Activated T-cell treated with anti-CD3 and anti-CD28 coated beads, Interleukin-2, amount 50 U/mL, for 72 hours (primary cell): ENCODE results near the gene ZCCHC7. TPM values are rescaled to one million over a fixed set of nuclear protein-coding genes. Genes with fewer than 3 reads are reported as not detected.
"Not testable (repeated sequence)": the region's sequence is repeated elsewhere in the genome, so short reads cannot be mapped to it uniquely, and the experiment has no call there.

ENCODE experiments used
- ATAC-seq, 2 donors: fragments of 150-1000 bp; cut with Tn5 transposase; replicated peaks in 1 of 2; 2 replicates each; pipeline ENCODE4 v1.10.0; 2021; ENCODE audit warnings: moderate library complexity in 2 of 2, mild to moderate bottlenecking in 1 of 2
- DNase-seq, 2 donors: peaks; one replicate each; pipeline ENCODE4 v3.0.0; 2021 to 2022; ENCODE audit warnings: mixed read lengths in 1 of 2
- H3K27ac Mint-ChIP-seq: one replicate; pipeline ENCODE4 v1.8.0; 2022; ENCODE audit warnings: mild to moderate bottlenecking, moderate library complexity, mixed read lengths
- H3K27me3 Mint-ChIP-seq: one replicate; pipeline ENCODE4 v1.8.0; 2022; ENCODE audit warnings: low read depth, mixed read lengths
- H3K36me3 Mint-ChIP-seq, 2 donors: one replicate each; pipeline ENCODE4 v1.8.0; 2022; ENCODE audit warnings: mixed read lengths in 2 of 2, mild to moderate bottlenecking in 1 of 2; ENCODE audit not compliant: insufficient read depth in 2 of 2
- H3K4me1 Mint-ChIP-seq: one replicate; pipeline ENCODE4 v1.8.0; 2022; ENCODE audit warnings: low read depth, mixed read lengths
- H3K4me3 Mint-ChIP-seq, 2 donors: one replicate each; pipeline ENCODE4 v1.8.0; 2022; ENCODE audit warnings: mild to moderate bottlenecking in 2 of 2, mixed read lengths in 2 of 2, moderate library complexity in 2 of 2
- H3K9me3 Mint-ChIP-seq, 2 donors: one replicate each; pipeline ENCODE4 v1.8.0; 2022; ENCODE audit warnings: mixed read lengths in 2 of 2
- total RNA-seq, 2 donors: library from RNA; stranded (reverse); gene quantifications; one replicate each; pipeline ENCODE4 v1.2.3, GENCODE V29; 2022

The ZCCHC7 gene
- total RNA-seq, 2 donors from 2014 or later: 47.2 to 47.4 TPM

DNA sequence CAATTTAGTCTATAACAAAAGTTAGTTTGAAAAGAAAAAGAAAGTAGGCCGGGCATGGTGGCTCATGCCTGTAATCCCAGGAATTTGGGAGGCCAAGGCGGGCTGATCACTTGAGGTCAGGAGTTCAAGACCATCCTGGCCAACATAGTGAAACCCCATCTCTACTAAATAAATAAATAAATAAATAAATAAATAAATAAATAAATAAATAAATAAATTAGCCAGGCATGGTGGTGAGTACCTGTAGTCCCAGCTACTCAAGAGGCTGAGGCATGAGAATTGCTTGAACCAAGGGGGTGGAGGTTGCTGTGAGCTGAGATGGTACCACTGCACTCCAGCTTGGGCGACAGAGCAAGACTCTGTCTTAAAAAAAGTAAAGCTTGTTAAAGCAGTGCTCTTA, 277.6 kb downstream of the ZCCHC7 start:
- H3K36me3 Mint-ChIP-seq, H3K9me3 Mint-ChIP-seq, DNase-seq, H3K4me1 Mint-ChIP-seq, ATAC-seq, H3K27me3 Mint-ChIP-seq, H3K27ac Mint-ChIP-seq, H3K4me3 Mint-ChIP-seq: not testable (repeated sequence)

DNA sequence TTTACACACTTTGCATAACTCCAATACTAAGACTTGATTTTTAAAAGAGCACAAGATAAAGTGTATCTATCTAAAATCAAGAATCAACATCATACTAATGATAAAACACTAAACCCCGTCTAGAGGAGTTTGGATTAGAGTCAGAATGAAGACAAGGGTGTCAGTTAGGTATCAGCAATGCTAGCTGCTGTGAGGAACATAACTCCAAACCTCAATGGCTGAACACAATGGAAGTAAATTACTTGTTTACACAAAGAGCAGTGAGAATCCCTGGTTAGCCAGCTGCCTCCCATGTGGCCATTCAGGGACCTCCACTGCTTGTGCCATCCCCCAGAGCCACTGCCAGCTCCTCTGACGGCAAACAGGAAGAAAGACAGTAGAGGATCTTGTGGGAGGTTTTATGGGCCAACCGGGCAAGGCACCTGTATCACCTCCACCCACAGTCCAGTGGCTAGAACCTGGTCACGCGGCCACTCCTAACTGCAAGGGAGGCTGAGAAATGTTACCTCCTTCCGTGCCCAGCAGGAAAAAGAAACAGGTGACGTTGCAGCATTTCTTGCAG, 278.2 kb downstream of the ZCCHC7 start:
- Mint-ChIP-seq H3K4me3 (no peak overlapping the region), H3K9me3 (no peaks in the 10 kb centered on the region), H3K27me3 (no peaks in the 10 kb centered on the region), H3K27ac (no peak overlapping the region), H3K4me1 (peaks cover 11% of the 10 kb centered on the region), H3K36me3 (no peaks in the 10 kb centered on the region)
- DNase-seq: no peak
- no peak for ATAC-seq

DNA sequence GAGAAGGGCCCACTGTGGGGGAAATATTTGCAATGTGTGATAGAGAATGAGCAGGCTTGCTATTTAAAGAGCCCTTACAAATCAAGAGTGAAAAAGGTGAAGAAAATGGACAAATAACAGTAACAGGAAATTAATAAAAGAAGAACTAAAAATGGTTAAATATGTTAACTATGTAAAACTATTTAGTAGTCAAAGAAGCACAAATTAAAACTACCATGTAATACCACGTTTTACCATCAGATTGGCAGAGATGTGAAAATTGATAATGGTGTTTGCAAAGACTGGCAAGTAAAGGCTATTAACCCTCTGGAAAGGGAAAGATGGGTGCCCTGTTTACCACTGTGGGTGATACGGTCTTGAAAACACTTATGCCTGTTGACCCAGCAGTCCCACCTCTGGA, 279.0 kb downstream of the ZCCHC7 start:
- Mint-ChIP-seq H3K4me3 (no peak overlapping the region), H3K27me3 (no peaks in the 10 kb centered on the region), H3K9me3 (no peaks in the 10 kb centered on the region), H3K36me3 (no peaks in the 10 kb centered on the region), H3K4me1 (peaks cover 11% of the 10 kb centered on the region), H3K27ac (no peak overlapping the region)
- DNase-seq: no peak
- no peak for ATAC-seq

DNA sequence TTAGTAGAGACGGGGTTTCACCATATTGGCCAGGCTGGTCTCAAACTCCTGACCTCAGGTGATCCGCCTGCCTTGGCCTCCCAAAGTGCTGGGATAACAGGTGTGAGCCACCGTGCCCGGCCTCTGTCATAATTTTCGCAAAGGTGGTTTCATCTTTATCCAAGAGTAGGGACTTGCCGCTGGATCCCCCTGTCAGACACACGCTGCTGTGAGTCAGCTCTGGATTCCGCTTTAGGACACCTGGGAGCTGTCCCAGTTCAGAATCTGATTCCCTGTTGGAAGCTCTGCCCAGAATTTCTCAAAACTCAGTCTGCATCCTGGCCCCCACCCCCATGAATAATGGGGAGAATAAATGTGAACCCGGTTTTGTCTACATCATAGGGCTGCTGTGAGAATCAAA, 284.2 kb downstream of the ZCCHC7 start:
- H3K4me1 Mint-ChIP-seq: peaks cover 26% of the 10 kb centered on the region
- H3K4me3 Mint-ChIP-seq: no peak overlapping the region
- H3K27ac Mint-ChIP-seq: no peak overlapping the region
- peaks cover 6% of the 10 kb centered on the region for H3K27me3 Mint-ChIP-seq
- H3K36me3 Mint-ChIP-seq: no peaks in the 10 kb centered on the region
- DNase-seq (no peak), ATAC-seq (no peak)
- H3K9me3 Mint-ChIP-seq: no peaks in the 10 kb centered on the region

DNA sequence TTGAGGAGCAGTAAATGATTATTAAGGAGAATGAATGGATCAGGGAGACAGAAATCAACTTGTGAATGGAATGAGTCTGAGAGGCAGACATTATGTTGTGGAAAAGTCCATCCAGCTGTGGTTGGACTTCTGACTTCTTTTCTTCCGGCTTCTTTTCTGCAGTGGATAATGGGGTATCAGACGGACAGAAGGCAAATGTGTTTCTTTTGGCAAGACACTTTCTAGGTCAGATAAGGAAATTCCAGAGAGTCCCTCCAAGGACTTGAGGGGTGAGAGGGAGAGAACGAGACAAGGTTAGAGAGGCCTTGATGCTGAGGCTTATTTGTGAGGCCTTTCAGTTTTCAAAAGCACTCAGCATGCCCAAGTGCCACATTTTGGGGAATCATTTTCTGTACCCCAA, 285.0 kb downstream of the ZCCHC7 start:
- Mint-ChIP-seq H3K27me3 (peaks cover 6% of the 10 kb centered on the region), H3K9me3 (no peaks in the 10 kb centered on the region), H3K4me1 (peaks cover 34% of the 10 kb centered on the region), H3K4me3 (no peak overlapping the region), H3K27ac (no peak overlapping the region), H3K36me3 (no peaks in the 10 kb centered on the region)
- no peak for ATAC-seq
- no peak for DNase-seq

DNA sequence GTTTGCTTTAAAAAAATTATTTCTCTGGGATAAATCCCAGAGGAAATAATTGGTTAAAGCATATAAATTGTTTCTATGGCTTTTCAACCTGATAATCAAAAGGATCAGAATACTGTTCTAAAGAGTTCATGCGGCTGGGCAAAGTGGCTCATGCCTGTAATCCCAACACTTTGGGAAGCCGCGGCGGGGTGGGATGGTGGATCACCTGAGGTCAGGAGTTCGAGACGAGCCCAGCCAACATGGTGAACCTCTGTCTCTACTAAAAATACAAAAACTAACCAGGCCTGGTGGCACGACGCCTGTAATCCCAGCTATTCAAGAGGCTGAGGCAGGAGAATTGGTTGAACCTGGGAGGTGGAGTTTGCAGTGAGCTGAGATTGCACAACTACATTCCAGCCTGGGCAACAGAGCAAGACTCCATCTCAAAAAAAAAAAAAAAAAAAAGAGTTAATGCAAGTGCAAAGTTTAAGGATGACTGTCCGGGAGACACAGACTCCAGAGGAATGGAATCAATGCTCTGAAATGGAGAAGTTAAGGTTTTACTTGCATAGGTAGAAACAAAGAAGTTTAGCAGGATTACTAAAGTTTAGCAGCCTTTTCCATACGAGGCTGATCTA, 285.5 kb downstream of the ZCCHC7 start:
- peaks cover 6% of the 10 kb centered on the region for H3K27me3 Mint-ChIP-seq
- no peak for DNase-seq
- H3K4me3 Mint-ChIP-seq: no peak overlapping the region
- H3K27ac Mint-ChIP-seq: no peak overlapping the region
- peaks cover 39% of the 10 kb centered on the region for H3K4me1 Mint-ChIP-seq
- no peaks in the 10 kb centered on the region for H3K9me3 Mint-ChIP-seq
- H3K36me3 Mint-ChIP-seq: no peaks in the 10 kb centered on the region
- no peak for ATAC-seq

DNA sequence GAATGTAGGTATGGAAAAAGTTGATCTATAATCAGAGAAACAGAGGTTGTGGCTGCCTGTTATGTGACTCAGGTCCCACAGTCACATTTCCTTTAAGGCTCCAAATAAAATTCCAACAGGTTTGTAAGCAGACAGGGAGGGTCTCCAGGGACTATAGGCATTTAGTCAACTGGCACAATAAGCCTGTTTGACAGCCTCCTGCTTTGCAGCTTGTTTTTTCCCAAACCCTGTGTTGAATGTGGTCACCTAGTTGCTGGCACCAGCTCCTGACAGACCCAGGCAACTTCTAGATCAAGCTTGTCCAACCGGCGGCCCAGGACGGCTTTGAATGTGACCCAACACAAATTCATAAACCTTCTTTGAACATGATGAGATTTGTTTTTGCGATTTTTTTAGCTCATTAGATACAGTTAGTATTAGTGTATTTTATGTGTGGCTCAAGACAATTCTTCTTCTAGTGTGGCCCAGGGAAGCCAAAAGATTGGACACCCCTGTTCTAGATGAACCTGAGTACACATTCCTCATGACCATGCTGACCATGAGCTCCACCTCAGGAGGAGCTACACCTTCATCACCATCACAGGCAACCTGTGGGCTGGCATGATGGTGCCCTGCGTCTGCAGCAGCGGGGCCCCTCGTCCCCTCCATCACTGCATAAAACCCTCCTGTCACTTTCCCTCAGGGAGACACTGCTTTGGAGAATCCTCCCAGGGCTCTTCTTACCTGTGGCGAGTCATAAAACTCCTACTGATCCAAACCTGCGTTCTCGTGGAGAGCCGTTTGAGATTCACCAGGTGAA, 286.4 kb downstream of the ZCCHC7 start:
- H3K27me3 Mint-ChIP-seq: peaks cover 6% of the 10 kb centered on the region

DNA sequence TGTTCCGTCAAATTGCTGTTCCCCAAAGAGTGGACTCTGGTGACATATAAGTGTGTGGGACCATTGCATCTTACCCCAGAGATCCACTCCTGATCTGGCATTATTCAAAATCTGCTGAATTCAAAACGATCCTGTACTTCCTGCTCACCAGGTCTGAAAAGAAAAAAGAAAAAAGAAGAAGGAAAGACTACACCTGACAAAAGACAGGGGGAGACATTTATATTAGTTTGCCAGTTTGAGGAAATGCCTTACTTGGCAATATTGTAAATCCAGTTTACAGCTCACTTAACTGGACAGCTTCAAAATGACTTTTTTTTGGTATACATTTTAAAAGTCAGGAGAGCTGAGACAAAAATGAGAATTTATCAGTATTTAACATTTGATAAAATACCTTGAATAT, 287.1 kb downstream of the ZCCHC7 start:
- no peaks in the 10 kb centered on the region for H3K9me3 Mint-ChIP-seq

More for the DNA sequence above, 286.4 kb downstream of the ZCCHC7 start:
- peaks cover 49% of the 10 kb centered on the region for H3K4me1 Mint-ChIP-seq
- no peaks in the 10 kb centered on the region for H3K36me3 Mint-ChIP-seq
- no peak for ATAC-seq
- H3K27ac Mint-ChIP-seq: no peak overlapping the region
- no peak for DNase-seq
- no peak overlapping the region for H3K4me3 Mint-ChIP-seq
- H3K9me3 Mint-ChIP-seq: no peaks in the 10 kb centered on the region

More for the DNA sequence above, 287.1 kb downstream of the ZCCHC7 start:
- Mint-ChIP-seq H3K27ac (no peak overlapping the region), H3K4me1 (peaks cover 54% of the 10 kb centered on the region), H3K36me3 (no peaks in the 10 kb centered on the region), H3K27me3 (peaks cover 6% of the 10 kb centered on the region), H3K4me3 (no peak overlapping the region)
- no peak for ATAC-seq
- DNase-seq: no peak

Other genes with a start within 250 kb of the ZCCHC7 start
- gene PAX5, start 86.3 kb upstream of the ZCCHC7 start, total RNA-seq: 1 to 10 TPM; 2.2 TPM